Panc1 (cell line): ENCODE data around the gene WNT5A. TPM values are rescaled to one million over a fixed set of nuclear protein-coding genes. Genes with fewer than 3 reads are reported as not detected.

Experiments
- ATAC-seq: fragments of 200-7000 bp; cut with Tn5 transposase; 2 replicates; pipeline ENCODE4 v1.9.1; 2020; ENCODE audit warnings: mild to moderate bottlenecking, moderate library complexity
- BruUV-seq: library from RNA; stranded (reverse); fragments of 400-500 nt; replicated peaks from 2 replicates; lab custom pipeline; 2021; lab: Mats Ljungman, UMichigan
- CTCF ChIA-PET: fragments of 300-600 bp; sonication (Branson Sonifier 250); formaldehyde crosslinking; loops from one replicate; lab custom pipeline; 2022; ENCODE audit warnings: antibody characterized with exemption; lab: Charles Lee
- POLR2A ChIA-PET: fragments of 300-600 bp; sonication (Branson Sonifier 250); formaldehyde crosslinking; loops from one replicate; lab custom pipeline; 2022; ENCODE audit warnings: antibody characterized with exemption; lab: Charles Lee
- DNase-seq: peaks from one replicate; pipeline ENCODE4 v3.0.0-alpha.2; 2010; ENCODE audit warnings: low read depth, low spot score
- H3K27ac ChIP-seq: 2 replicates; pipeline ENCODE4 v1.5.1; 2011; ENCODE audit warnings: mild to moderate bottlenecking, low read length, inconsistent platforms
- H3K27me3 ChIP-seq: fragments of 200-500 bp; sonication (Bioruptor generic); 2 replicates; pipeline ENCODE4 v1.6.0; 2014; ENCODE audit warnings: low read length, inconsistent platforms; ENCODE audit not compliant: control insufficient read depth, insufficient read depth
- H3K36me3 ChIP-seq: fragments of 200-500 bp; sonication (Bioruptor generic); 2 replicates; pipeline ENCODE4 v1.5.1; 2014; ENCODE audit warnings: inconsistent platforms, mild to moderate bottlenecking, low read length, moderate library complexity; ENCODE audit not compliant: control insufficient read depth, insufficient read depth
- H3K4me1 ChIP-seq: 2 replicates; pipeline ENCODE4 v1.5.1; 2011; ENCODE audit warnings: inconsistent platforms, mild to moderate bottlenecking, low read length, moderate library complexity; ENCODE audit not compliant: control insufficient read depth, insufficient read depth
- H3K4me3 ChIP-seq, 2 experiments: 2 replicates each; pipeline ENCODE4 v1.5.1; 2011 to 2012; ENCODE audit warnings: low read depth in 2 of 2, low read length in 2 of 2, mild to moderate bottlenecking in 2 of 2, inconsistent platforms in 1 of 2, moderate library complexity in 1 of 2
- H3K9me3 ChIP-seq: fragments of 200-500 bp; sonication (Bioruptor generic); 2 replicates; pipeline ENCODE4 v1.5.1; 2014; ENCODE audit warnings: low read depth, mild to moderate bottlenecking, inconsistent platforms, low read length, moderate library complexity; ENCODE audit not compliant: control insufficient read depth, insufficient read depth
- CTCF ChIP-seq: fragments of 450-650 bp; IDR thresholded peaks from 2 replicates; pipeline ENCODE4 v1.5.1; 2017; ENCODE audit warnings: mild to moderate bottlenecking
- POLR2AphosphoS5 ChIP-seq: IDR thresholded peaks from 2 replicates; pipeline ENCODE4 v1.6.1; 2012; ENCODE audit warnings: mild to moderate bottlenecking, low read depth, low read length, moderate library complexity
- REST ChIP-seq, 2 experiments: IDR thresholded peaks; 2 replicates each; pipeline ENCODE4 v1.6.1; 2011 to 2012; ENCODE audit warnings: low read depth in 2 of 2, control low read depth in 1 of 2, low read length in 1 of 2, mild to moderate bottlenecking in 1 of 2, moderate library complexity in 1 of 2; ENCODE audit not compliant: insufficient read depth in 1 of 2
- SIN3A ChIP-seq: IDR thresholded peaks from 2 replicates; pipeline ENCODE4 v1.6.1; 2012; ENCODE audit warnings: low read depth, mild to moderate bottlenecking, low read length, moderate library complexity, borderline replicate concordance; ENCODE audit not compliant: insufficient read depth
- TCF7L2 ChIP-seq: IDR thresholded peaks from 2 replicates; pipeline ENCODE4 v1.6.1; 2011; ENCODE audit warnings: mild to moderate bottlenecking, low read depth, low read length, inconsistent platforms
- in situ Hi-C: cut with HindIII; loops from 2 replicates; pipeline ENCODE4 v1.10.0; 2016; ENCODE audit warnings: low sequenced_read_pairs, low pct_unique_long_range_greater_than_20kb
- intact Hi-C: fragments of 100-400 bp; cut with micrococcal nuclease; formaldehyde crosslinking; loops from one replicate; pipeline ENCODE4 v1.10.0; 2022; ENCODE audit not compliant: unreplicated experiment
- total RNA-seq: library from RNA; stranded (reverse); gene quantifications from one replicate; pipeline ENCODE4 v1.2.1, GENCODE V29; 2021; ENCODE audit not compliant: unreplicated experiment

Gene WNT5A
- total RNA-seq, 1 experiment from 2014 or later = 0.54 TPM

- H3K9me3 ChIP-seq = no peaks in the 10 kb centered on the region
- BruUV-seq = no TSS peak
- peaks cover 5% of the 10 kb centered on the region; the same call in 1 of the 2 replicates for H3K27me3 ChIP-seq
- intact Hi-C loops (loop anchor here (5.0 to 10.0 kb wide), 4 partner anchors 259 to 764 kb away; no protein-coding TSS in a partner anchor), in situ Hi-C loops (no loop called here)
- peak overlapping the region; percentile 57 to 77 for H3K4me3 ChIP-seq
- DNase-seq (no peak), ATAC-seq (no peak)
- no peak for TF ChIP-seq POLR2AphosphoS5
- no peak for TF ChIP-seq CTCF
- TF ChIP-seq REST (IDR thresholded peaks at IDR 0.05; ENCODE audit: insufficient read depth in 1 of 2, low read depth in 2 of 2, low read length in 1 of 2) = no peak
- TF ChIP-seq SIN3A = no peak
- ChIA-PET CTCF (no interaction called here), POLR2A (no interaction called here)
- no peak overlapping the region for H3K27ac ChIP-seq
- H3K36me3 ChIP-seq = no peaks in the 10 kb centered on the region
- peaks cover 6% of the 10 kb centered on the region; the same call in 1 of the 2 replicates for H3K4me1 ChIP-seq
Observed at GRCh38 chr3:55488398-55489055, 1.4 kb upstream of the WNT5A start.

- Histone ChIP-seq H3K27ac (no peak overlapping the region), H3K27me3 (peaks cover 5% of the 10 kb centered on the region; the same call in 1 of the 2 replicates), H3K4me3 (peak overlapping the region; percentile 57 to 77), H3K4me1 (peaks cover 6% of the 10 kb centered on the region; the same call in 1 of the 2 replicates), H3K9me3 (no peaks in the 10 kb centered on the region), H3K36me3 (no peaks in the 10 kb centered on the region)
- no TSS peak for BruUV-seq
- DNase-seq = no peak
- POLR2A ChIA-PET = no interaction called here
- in situ Hi-C loops (no loop called here), intact Hi-C loops (loop anchor here (5.0 to 10.0 kb wide), 4 partner anchors 260 to 765 kb away; no protein-coding TSS in a partner anchor)
- CTCF ChIA-PET = no interaction called here
- peak; percentile 60 for ATAC-seq
- no peak for TF ChIP-seq SIN3A
- no peak for TF ChIP-seq POLR2AphosphoS5
- TF ChIP-seq REST (IDR thresholded peaks at IDR 0.05; ENCODE audit: insufficient read depth in 1 of 2, low read depth in 2 of 2, low read length in 1 of 2) = no peak
- TF ChIP-seq TCF7L2 = no peak
- TF ChIP-seq CTCF = peak; percentile 15; the same call in 1 of the 2 replicates
Observed at GRCh38 chr3:55487381-55488241, 505 bp upstream of the WNT5A start.
